ENCODE results near the gene WDR74.

The WDR74 gene

GRCh38 chr11:62805961-62806441, 33.4 kb downstream of the WDR74 start:
- peak overlapping the region; percentile 80 for H3K27ac ChIP-seq
- no peak for TF ChIP-seq CTCF (conservative IDR thresholded peaks at IDR 0.05)

GRCh38 chr11:62805076-62805892, 34.1 kb downstream of the WDR74 start, which contains the start of gene NXF1:
TSS of gene NXF1 (minus strand) at chr11:62805440. CDS start at chr11:62805356, 84 bp downstream.
- peak; percentile 6; the same call in 1 of the 2 replicates for TF ChIP-seq CTCF (conservative IDR thresholded peaks at IDR 0.05)

GRCh38 chr11:62804310-62805075, 34.9 kb downstream of the WDR74 start:
- H3K27ac ChIP-seq, result peak overlapping the region; percentile 80
- TF ChIP-seq CTCF (conservative IDR thresholded peaks at IDR 0.05), result no peak

More at GRCh38 chr11:62805076-62805892, 34.1 kb downstream of the WDR74 start, which contains the start of gene NXF1:
- peak within 1 kb of the TSS; percentile 80 for H3K27ac ChIP-seq

GRCh38 chr11:62801071-62801470, 38.3 kb downstream of the WDR74 start:
- H3K27ac ChIP-seq, result no peak overlapping the region
- TF ChIP-seq CTCF (conservative IDR thresholded peaks at IDR 0.05), result no peak

GRCh38 chr11:62799486-62799885, 39.9 kb downstream of the WDR74 start:
- H3K27ac ChIP-seq, result no peak overlapping the region

GRCh38 chr11:62796281-62796680, 43.1 kb downstream of the WDR74 start:
- TF ChIP-seq CTCF (conservative IDR thresholded peaks at IDR 0.05), result no peak
- no peak overlapping the region for H3K27ac ChIP-seq

More at GRCh38 chr11:62799486-62799885, 39.9 kb downstream of the WDR74 start:
- no peak for TF ChIP-seq CTCF (conservative IDR thresholded peaks at IDR 0.05)

- H3K27ac ChIP-seq, result peak overlapping the region; percentile 96; the same call in 1 of the 2 replicates
- TF ChIP-seq CTCF (conservative IDR thresholded peaks at IDR 0.05), result no peak
Observed at GRCh38 chr11:62794201-62794775, 45.1 kb downstream of the WDR74 start.
